Activated T-cell treated with anti-CD3 and anti-CD28 coated beads for 48 hours (primary cell): Measurements from ENCODE around the gene MTFMT.
A peak's percentile ranks its signal among the peaks of the same experiment; 100 is the strongest.
"Not testable (repeated sequence)": the region's sequence is repeated elsewhere in the genome, so short reads cannot be mapped to it uniquely, and the experiment has no call there.

Experiments
- DNase-seq: peaks from one replicate; pipeline ENCODE4 v3.0.0-alpha.2; 2020; ENCODE audit warnings: low read depth

The MTFMT gene

GRCh38 chr15:65038836-65039235 lies 9.4 kb upstream of the MTFMT start:
- DNase-seq, result no peak

DNA sequence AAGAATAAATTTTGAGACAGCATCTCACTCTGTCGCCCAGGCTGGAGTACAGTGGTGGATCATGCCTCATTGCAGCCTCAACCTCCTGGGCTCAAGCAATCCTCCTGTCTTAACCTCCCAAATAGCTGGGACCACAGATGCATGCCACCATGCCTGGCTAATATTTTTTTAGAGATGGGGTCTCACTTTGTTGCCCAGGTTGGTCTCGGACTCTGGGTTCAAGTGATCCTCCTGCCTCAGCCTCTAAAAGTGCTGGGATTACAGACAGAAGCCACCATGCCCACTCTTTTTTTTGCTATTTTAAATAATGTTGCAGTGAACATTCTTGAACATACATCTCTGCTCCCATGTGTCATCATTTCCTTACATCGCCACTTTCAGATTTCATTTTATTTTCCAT lies 9.0 kb upstream of the MTFMT start:
- DNase-seq, result no peak

DNA sequence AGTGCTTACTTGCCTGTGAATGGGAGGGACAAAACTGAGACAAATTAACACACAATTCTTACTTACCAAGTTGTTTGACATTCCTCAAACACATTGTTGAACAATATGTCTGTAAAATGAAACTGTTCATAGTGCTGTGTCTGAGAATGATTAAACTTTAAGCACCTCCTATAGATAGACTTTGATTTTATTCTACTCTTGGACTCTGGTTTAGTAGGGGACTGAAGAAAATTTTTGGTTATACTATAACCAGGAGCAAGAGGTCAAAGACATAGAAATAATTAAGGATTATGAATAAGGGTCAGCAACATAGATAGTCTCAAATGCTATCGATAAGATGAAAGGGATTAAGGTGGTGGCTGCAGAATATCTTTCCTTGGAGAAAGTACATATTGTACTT lies 7.9 kb upstream of the MTFMT start:
- DNase-seq, result no peak

DNA sequence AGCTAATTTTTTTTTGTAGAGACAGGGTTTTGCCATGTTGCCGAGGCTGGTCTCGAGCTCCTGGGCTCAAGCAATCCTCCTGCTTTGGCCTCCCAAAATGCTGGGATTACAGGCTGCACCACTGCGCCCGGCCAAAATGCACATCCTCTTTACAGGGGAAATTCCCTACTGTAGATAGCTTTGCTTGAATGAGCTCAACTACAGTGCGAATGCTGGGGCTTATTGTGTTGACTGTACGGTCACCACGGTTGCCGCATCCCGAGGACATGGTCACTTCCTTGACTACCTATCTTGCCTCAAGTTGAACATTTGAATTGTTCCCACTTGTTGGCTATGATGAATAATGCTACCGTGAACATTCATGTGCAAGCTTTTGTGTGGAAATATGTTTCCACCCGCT lies 5.3 kb upstream of the MTFMT start:
- no peak for DNase-seq

GRCh38 chr15:65033659-65034269 lies 4.3 kb upstream of the MTFMT start:
- no peak for DNase-seq

DNA sequence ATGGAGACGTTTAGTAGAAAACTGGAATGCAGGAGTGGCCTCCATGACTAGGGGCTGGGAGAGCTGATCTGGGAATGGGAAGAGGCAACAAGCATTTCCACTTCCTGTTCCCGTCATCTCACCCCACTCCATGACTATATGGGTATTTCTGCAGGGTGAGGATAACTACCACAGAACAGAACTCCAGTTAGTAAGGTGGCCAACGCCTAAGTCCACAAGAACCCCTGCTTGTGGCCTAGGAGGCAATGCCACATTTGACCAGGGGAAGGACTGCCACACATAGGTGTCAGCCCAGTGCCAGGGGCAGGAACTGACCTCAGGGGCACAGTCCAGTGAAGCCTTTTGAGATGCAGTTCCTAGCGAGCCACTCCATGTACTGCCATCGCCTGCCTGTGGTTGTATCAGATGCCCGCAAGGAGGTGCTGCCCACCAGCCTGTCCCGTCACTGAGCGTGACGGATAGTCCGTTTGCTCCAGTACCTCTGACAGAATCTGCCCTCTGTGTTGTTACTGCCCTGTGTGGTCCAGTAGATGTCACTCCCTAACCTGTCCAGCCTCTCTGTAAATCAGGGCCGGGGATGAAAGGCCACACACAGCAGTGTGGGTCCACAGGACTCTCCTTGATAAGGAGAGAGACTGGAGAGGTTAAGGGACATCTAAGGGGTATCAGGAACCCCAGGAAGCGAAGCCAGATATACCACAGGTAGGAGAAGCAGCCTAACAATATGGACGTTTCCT lies 3.5 kb upstream of the MTFMT start:
- DNase-seq, result peak; percentile 37

GRCh38 chr15:65029736-65030208 lies 333 bp upstream of the MTFMT start:
- DNase-seq, result no peak

DNA sequence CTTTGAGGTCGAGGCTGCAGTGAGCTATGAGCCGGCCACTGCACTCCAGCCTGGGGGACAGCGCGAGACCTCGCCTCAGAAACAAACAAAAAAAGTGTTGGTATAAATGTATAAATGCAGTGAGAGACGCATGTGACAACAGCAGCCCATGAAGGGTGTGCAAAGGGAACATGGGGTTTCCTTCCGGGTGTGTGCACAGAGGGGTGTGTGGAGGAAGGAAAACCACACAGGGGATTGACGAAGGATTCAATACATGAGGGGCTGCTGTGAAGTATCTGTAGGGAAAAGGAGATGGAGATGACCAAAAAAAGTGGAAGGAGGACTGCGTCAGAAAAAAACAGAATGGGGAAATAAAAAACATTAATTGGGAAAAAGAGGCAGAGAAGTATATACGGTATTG lies 1.1 kb downstream of the MTFMT start:
- DNase-seq, result no peak

GRCh38 chr15:65027593-65027992 lies 1.8 kb downstream of the MTFMT start:
- no peak for DNase-seq

DNA sequence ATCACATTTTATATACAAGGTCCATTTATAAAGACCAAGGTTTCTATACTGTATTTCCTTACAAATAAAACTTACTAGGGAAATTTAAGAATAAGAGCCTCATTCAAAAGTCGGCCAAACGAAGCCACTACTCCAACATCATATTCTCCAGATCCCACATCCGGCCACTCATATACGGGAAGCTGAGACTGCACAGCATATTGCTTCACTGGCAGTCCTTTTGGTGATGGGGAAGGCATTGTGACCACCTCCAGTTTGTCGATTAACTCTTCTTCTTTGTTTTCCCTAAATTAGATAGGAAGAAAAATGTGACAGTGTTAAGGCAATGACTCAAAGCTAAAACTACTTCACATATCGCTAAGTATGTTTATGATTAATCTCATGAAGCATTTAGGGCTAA lies 2.7 kb downstream of the MTFMT start:
- no peak for DNase-seq

- DNase-seq, result no peak
These were observed 8.0 kb downstream of the MTFMT start for GRCh38 chr15:65021488-65021887.

- no peak for DNase-seq
These were observed 9.0 kb downstream of the MTFMT start for GRCh38 chr15:65020419-65020818.

DNA sequence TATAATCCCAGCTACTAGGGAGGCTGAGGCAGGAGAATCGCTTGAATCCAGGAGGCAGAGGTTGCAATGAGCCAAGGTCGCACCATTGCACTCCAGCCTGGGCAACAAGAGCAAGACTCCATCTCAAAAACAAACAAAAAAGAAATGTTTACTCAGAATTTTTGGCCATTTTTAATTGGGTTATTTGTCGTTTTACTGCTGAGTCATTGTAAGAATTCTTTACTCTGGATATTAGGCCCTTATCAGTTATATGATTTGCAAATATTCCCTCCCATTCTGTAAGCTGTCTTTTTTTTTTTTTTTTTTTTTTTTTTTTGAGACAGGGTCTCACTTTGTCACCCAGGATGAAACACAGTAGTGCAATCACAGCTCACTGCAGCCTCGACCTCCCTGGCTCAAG lies 18.2 kb downstream of the MTFMT start:
- not testable (repeated sequence) for DNase-seq

- no peak for DNase-seq
These were observed 20.5 kb downstream of the MTFMT start for GRCh38 chr15:65008983-65009382.

DNA sequence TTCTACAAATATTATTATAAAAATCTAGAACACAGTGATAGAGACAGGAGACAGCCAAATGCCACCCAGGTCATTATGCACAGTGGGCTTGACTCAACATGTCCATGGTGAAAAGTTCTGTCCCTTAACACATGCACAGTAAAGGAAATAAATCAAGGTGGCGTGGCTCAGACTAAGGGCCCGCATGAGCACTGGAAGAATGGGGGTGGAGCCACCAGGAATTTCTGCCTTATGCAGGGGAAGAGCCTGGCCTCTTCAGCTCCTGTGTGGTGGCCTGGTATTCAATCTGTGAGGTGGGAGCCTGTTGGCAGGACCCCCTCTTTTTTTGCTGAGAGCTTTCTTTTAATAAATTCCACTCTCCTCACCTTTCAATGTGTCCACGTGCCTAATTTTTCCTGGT lies 22.6 kb downstream of the MTFMT start:
- DNase-seq, result no peak

- DNase-seq, result no peak
These were observed 24.4 kb downstream of the MTFMT start for GRCh38 chr15:65004993-65005392.

DNA sequence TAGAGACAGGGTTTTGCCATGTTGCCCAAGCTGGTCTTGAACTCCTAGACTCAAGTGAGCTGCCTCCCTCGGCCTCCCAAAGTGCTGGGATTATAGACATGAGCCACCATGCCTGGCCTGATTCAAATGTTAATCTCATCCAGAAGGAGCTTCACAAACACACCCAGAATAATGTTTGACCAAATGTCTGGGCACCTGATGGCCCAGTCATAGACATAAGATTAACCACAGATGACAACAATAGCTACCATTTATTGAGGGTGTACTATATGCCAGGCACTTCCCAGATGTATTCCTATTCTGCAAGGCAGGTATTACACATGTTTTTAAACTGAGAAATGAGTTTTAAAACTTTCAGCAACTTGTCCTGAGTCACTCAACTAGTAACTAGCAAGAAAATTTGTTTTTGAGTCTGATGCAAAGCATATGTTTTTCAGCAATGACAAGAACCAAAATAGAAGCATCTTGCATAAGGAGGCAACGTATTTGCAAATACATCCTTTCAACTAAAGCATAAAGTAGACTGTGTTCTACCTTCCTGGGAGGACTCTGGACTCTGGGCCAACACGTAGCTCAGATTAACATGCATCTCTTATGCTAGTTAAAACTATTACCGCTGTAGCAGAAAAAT lies 31.6 kb downstream of the MTFMT start:
- DNase-seq, result no peak

DNA sequence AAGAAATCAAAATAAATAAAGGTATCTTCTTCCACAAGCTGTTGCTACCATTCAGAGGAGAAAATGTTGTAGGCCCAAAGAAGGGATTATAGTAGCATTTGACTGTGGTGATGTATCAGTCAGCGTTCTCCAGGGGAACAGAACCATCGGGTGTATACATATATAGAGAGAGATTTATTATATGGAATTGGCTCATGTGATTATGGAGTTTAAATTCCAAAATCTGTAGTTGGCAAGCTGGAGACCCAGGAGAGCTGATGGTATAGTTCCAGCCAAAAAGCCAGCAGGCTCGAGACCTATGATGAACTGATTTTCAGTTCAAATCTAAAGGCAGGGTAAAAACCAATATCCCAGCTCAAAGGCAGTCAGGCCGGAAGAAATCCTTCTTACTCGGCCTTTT lies 32.4 kb downstream of the MTFMT start:
- no peak for DNase-seq

- DNase-seq, result no peak
These were observed 36.1 kb downstream of the MTFMT start for GRCh38 chr15:64993290-64993689.

- DNase-seq, result no peak
These were observed 37.8 kb downstream of the MTFMT start for GRCh38 chr15:64991536-64992135.

GRCh38 chr15:64990168-64990470 lies 39.3 kb downstream of the MTFMT start:
- no peak for DNase-seq

DNA sequence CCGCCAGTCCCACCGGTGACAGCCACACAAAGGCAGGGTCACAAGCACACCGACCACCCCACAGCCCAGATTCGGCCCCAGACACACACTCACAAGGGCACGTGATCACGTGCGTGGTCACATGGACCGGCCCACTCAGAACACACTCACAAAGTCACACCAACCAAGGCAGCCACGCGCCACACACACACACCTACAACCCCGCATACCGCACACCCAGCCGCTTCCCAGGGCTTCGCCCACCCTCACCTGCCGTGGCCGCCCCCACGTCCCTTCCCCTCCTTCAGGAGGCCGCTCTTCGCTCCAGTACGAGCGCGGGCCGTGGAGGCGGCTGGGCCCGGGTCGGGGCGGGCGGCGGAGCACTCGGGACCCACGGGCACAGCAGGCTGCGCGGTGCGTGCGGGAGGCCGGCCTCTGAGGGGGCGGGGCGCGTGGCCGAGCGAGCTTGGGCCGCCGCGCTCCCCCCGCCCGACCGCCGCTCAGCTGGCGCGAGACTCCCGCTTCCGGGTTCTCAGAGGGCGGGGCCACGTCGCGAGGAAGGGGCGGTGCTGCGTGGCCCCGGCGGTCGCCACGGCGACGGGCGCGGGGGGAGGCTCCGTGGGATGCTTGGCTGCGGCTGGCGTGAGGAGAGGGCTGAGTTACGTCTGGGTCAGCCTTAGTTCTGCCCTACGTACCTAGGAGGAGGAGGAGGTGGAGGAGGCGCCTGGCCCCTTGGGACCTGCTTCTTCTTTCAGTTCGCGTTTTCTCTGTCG lies 39.8 kb downstream of the MTFMT start, which contains the start of gene SPG21:
TSS of gene SPG21 (minus strand) at position 499 of the 752 bp plus-strand sequence. CDS start 6,345 bp downstream, outside the sequence.
- peak; percentile 92 for DNase-seq
